Stimulated activated effector memory CD8-positive, alpha-beta T cell treated with anti-CD3 and anti-CD28 coated beads, Interleukin-12 subunit alpha, Interleukin-12 subunit beta, amount 100 ng/mL, for 72 hours (primary cell): Measurements from ENCODE around the gene INF2.

Source experiments
- ATAC-seq: fragments of 150-1000 bp; cut with Tn5 transposase; 2 replicates; pipeline ENCODE4 v1.10.0; 2021
- DNase-seq, 2 donors: peaks; one replicate each; pipeline ENCODE4 v3.0.0; 2021 to 2022; ENCODE audit warnings: low spot score in 2 of 2
- H3K27ac Mint-ChIP-seq: one replicate; pipeline ENCODE4 v1.8.0; 2022; ENCODE audit warnings: mild to moderate bottlenecking, mixed read lengths
- H3K36me3 Mint-ChIP-seq: one replicate; pipeline ENCODE4 v1.8.0; 2022; ENCODE audit warnings: mild to moderate bottlenecking, mixed read lengths
- H3K4me1 Mint-ChIP-seq: one replicate; pipeline ENCODE4 v1.8.0; 2022; ENCODE audit warnings: mixed read lengths
- H3K4me3 Mint-ChIP-seq: one replicate; pipeline ENCODE4 v1.8.0; 2022; ENCODE audit warnings: mild to moderate bottlenecking, mixed read lengths
- H3K9me3 Mint-ChIP-seq: one replicate; pipeline ENCODE4 v1.8.0; 2022; ENCODE audit warnings: mixed read lengths

INF2 gene

DNA sequence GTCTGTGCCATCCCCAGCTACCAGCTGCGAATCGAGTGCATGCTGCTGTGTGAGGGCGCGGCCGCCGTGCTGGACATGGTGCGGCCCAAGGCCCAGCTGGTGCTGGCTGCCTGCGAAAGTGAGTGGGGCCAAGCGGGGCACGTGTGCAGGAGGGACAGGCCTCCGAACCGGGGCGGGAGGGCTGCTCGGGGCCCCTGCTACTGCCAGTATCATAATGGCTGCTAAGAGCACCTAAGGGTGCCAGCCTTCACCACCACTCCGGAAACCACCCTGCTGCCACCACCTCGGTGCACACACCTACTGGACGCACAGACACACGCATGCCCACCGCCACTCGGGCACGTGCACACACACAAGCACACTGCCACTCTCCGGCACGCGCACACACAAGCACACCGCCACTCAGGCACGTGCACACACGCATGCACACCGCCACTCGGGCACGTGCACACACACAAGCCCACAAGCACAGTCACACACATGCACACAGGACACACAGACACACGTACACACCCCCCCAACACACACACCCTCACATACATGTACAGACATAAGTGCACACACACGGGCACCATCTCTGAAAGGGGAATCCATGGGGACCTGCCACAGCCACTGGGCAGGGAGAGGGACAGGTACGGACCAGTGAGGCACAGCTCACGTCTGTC lies 20.8 kb downstream of the INF2 start:
- H3K27ac Mint-ChIP-seq: no peak overlapping the region
- H3K36me3 Mint-ChIP-seq: peaks cover 12% of the 10 kb centered on the region
- H3K4me3 Mint-ChIP-seq: no peak overlapping the region
- ATAC-seq (no peak), DNase-seq (no peak)
- no peaks in the 10 kb centered on the region for H3K9me3 Mint-ChIP-seq
- peaks cover 6% of the 10 kb centered on the region for H3K4me1 Mint-ChIP-seq

DNA sequence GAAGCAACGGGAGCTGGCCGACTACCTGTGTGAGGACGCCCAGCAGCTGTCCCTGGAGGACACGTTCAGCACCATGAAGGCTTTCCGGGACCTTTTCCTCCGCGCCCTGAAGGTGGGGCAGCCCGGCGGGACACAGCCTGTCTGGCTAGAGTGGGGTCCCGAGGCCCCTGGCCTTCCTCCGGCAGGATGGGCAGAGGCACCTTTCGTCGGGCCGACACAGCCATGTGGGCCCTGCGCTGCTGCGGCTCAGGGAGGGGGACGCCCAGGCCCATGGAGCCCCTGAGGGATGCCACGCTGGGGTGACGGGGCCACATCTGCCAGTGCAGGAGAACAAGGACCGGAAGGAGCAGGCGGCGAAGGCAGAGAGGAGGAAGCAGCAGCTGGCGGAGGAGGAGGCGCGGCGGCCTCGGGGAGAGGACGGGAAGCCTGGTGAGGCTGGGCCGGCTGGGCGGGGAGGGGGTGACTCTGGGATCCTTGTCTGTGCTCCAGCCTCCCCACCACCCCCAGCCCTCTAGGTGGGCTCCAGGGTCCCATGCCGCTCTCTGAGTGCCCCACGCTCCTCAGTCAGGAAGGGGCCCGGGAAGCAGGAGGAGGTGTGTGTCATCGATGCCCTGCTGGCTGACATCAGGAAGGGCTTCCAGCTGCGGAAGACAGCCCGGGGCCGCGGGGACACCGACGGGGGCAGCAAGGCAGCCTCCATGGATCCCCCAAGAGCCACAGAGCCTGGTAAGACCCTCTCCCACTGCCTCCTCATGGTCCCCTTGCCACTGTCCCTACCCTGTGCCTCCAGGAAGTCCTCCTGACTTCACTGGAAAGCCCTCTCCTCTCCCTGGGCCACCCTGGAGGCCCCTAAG lies 23.7 kb downstream of the INF2 start:
- no peak overlapping the region for H3K27ac Mint-ChIP-seq
- no peaks in the 10 kb centered on the region for H3K9me3 Mint-ChIP-seq
- peaks cover 17% of the 10 kb centered on the region for H3K36me3 Mint-ChIP-seq
- H3K4me3 Mint-ChIP-seq: no peak overlapping the region
- H3K4me1 Mint-ChIP-seq: peaks cover 6% of the 10 kb centered on the region
- no peak for DNase-seq
- ATAC-seq: no peak

GRCh38 chr14:104714066-104714465 lies 24.6 kb downstream of the INF2 start:
- Mint-ChIP-seq H3K4me3 (no peak overlapping the region), H3K27ac (no peak overlapping the region), H3K36me3 (peaks cover 12% of the 10 kb centered on the region), H3K9me3 (no peaks in the 10 kb centered on the region), H3K4me1 (no peaks in the 10 kb centered on the region)
- DNase-seq: no peak
- ATAC-seq: no peak

GRCh38 chr14:104714681-104715080 lies 25.3 kb downstream of the INF2 start:
- no peak overlapping the region for H3K4me3 Mint-ChIP-seq
- H3K36me3 Mint-ChIP-seq: peaks cover 12% of the 10 kb centered on the region
- no peaks in the 10 kb centered on the region for H3K9me3 Mint-ChIP-seq

DNA sequence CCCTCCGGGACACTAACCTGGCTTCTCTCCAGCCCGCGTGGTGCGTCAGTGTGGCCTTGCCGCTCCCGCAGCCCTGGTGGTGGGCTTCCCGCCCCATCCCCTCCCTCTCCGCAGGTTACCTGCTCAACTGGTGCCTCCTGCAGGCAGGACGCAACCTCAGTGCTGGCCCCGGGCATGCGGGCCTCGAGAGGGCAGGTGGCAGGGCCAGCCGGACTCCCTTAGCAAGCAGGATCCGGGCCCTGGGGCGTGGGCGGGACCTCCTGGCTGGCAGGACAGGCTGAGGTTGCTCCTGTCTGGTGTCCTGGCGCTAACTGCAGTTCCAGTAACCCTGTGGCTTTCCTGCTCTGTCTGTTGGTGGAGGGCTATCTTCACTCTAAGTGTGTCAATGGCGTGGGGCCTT lies 26.0 kb downstream of the INF2 start:
- H3K27ac Mint-ChIP-seq: peak overlapping the region; percentile 40
- peaks cover 12% of the 10 kb centered on the region for H3K36me3 Mint-ChIP-seq
- H3K9me3 Mint-ChIP-seq: no peaks in the 10 kb centered on the region
- no peaks in the 10 kb centered on the region for H3K4me1 Mint-ChIP-seq
- DNase-seq: no peak
- no peak for ATAC-seq
- no peak overlapping the region for H3K4me3 Mint-ChIP-seq

More at GRCh38 chr14:104714681-104715080, 25.3 kb downstream of the INF2 start:
- DNase-seq (no peak), ATAC-seq (no peak)
- Mint-ChIP-seq H3K4me1 (no peaks in the 10 kb centered on the region), H3K27ac (no peak overlapping the region)

- DNase-seq (no peak), ATAC-seq (no peak)
- H3K9me3 Mint-ChIP-seq: no peaks in the 10 kb centered on the region
- peaks cover 12% of the 10 kb centered on the region for H3K36me3 Mint-ChIP-seq
- H3K4me1 Mint-ChIP-seq: no peaks in the 10 kb centered on the region
- H3K27ac Mint-ChIP-seq: peak overlapping the region; percentile 40
- no peak overlapping the region for H3K4me3 Mint-ChIP-seq
These were observed 26.5 kb downstream of the INF2 start for GRCh38 chr14:104715871-104716270.

DNA sequence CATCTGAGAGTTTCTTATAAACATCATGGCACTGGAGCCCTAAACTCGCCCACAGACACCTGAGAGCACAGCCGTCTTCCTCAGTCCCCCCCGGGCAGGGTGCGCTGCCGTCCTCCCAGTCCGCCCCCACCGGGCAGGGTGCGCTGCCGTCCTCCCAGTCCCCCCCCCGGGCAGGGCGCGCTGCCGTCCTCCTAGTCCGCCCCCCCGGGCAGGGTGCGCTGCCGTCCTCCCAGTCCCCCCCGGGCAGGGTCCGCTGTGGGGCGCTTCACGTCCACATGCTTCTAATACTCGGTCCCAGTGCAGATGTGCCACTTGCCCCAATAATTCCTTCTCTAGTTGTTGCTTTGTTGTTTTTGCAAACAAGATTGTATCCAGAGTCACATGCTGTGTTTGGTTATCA lies 27.7 kb downstream of the INF2 start:
- ATAC-seq: no peak

GRCh38 chr14:104717646-104718045 lies 28.2 kb downstream of the INF2 start:
- Mint-ChIP-seq H3K36me3 (peaks cover 12% of the 10 kb centered on the region), H3K4me1 (no peaks in the 10 kb centered on the region)
- no peak for ATAC-seq

More for the DNA sequence above, 27.7 kb downstream of the INF2 start:
- Mint-ChIP-seq H3K9me3 (no peaks in the 10 kb centered on the region), H3K4me3 (no peak overlapping the region), H3K27ac (no peak overlapping the region), H3K36me3 (peaks cover 12% of the 10 kb centered on the region), H3K4me1 (no peaks in the 10 kb centered on the region)
- DNase-seq: no peak

GRCh38 chr14:104718147-104718546 lies 28.7 kb downstream of the INF2 start:
- no peak overlapping the region for H3K27ac Mint-ChIP-seq
- peaks cover 8% of the 10 kb centered on the region for H3K36me3 Mint-ChIP-seq
- no peaks in the 10 kb centered on the region for H3K9me3 Mint-ChIP-seq
- ATAC-seq (no peak), DNase-seq (no peak)
- H3K4me1 Mint-ChIP-seq: no peaks in the 10 kb centered on the region
- H3K4me3 Mint-ChIP-seq: no peak overlapping the region

More at GRCh38 chr14:104717646-104718045, 28.2 kb downstream of the INF2 start:
- H3K4me3 Mint-ChIP-seq: no peak overlapping the region
- H3K9me3 Mint-ChIP-seq: no peaks in the 10 kb centered on the region
- H3K27ac Mint-ChIP-seq: no peak overlapping the region
- DNase-seq: no peak

DNA sequence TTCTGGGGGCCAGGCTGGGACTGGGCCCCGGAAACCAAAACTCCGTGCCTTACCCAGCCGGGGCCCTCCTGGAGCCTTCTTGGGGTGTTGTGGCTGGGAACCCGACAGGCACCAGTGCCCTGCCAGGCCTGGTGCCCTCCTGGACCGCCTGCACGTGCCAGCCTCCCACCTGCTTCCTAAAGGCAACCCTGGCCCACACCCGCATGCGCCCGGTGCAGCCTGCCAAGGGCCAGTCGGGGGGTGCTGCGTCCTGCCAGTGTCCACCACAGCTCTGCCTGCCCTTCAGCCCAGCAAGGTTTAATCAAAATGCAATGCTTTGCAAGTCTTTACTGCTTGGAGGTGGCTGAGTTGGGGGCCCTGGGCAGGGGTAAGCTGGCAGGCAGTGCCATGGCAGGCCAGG lies 29.5 kb downstream of the INF2 start:
- Mint-ChIP-seq H3K4me1 (no peaks in the 10 kb centered on the region), H3K27ac (no peak overlapping the region), H3K4me3 (no peak overlapping the region), H3K36me3 (peaks cover 6% of the 10 kb centered on the region), H3K9me3 (no peaks in the 10 kb centered on the region)
- no peak for ATAC-seq
- no peak for DNase-seq

GRCh38 chr14:104719343-104719742 lies 29.9 kb downstream of the INF2 start:
- H3K4me1 Mint-ChIP-seq: no peaks in the 10 kb centered on the region
- no peak overlapping the region for H3K27ac Mint-ChIP-seq
- no peak overlapping the region for H3K4me3 Mint-ChIP-seq
- H3K36me3 Mint-ChIP-seq: peaks cover 6% of the 10 kb centered on the region
- H3K9me3 Mint-ChIP-seq: no peaks in the 10 kb centered on the region
- ATAC-seq (no peak), DNase-seq (no peak)

GRCh38 chr14:104721505-104722431 lies 32.4 kb downstream of the INF2 start:
- peaks cover 6% of the 10 kb centered on the region for H3K36me3 Mint-ChIP-seq
- no peaks in the 10 kb centered on the region for H3K4me1 Mint-ChIP-seq
- H3K4me3 Mint-ChIP-seq: no peak overlapping the region
- H3K9me3 Mint-ChIP-seq: no peaks in the 10 kb centered on the region
- no peak overlapping the region for H3K27ac Mint-ChIP-seq
- DNase-seq (no peak), ATAC-seq (no peak)

GRCh38 chr14:104722938-104723650 lies 33.7 kb downstream of the INF2 start:
- H3K36me3 Mint-ChIP-seq: peaks cover under 1% of the 10 kb centered on the region
- peaks cover 8% of the 10 kb centered on the region for H3K4me1 Mint-ChIP-seq
- H3K4me3 Mint-ChIP-seq: peak overlapping the region; percentile 55
- ATAC-seq: no peak
- no peaks in the 10 kb centered on the region for H3K9me3 Mint-ChIP-seq
- H3K27ac Mint-ChIP-seq: no peak overlapping the region
- no peak for DNase-seq

- Mint-ChIP-seq H3K27ac (no peak within 1 kb of the TSS), H3K9me3 (no peaks in the 10 kb centered on the region), H3K4me1 (peaks cover 9% of the 10 kb centered on the region), H3K4me3 (peak within 1 kb of the TSS; percentile 55), H3K36me3 (no peaks in the 10 kb centered on the region)
- peak; percentile 78 for ATAC-seq
- peak; percentile 73 to 89 for DNase-seq
These were observed 34.4 kb downstream of the INF2 start, which contains the start of gene ADSS1 for GRCh38 chr14:104723651-104724406. Gene ADSS1 (plus strand): TSS chr14:104724229. CDS start chr14:104724271, 42 bp downstream.
